Endodermal cell (in vitro differentiated cells): Measurements from ENCODE around the gene LRP11. TPM values are rescaled to one million over a fixed set of nuclear protein-coding genes. Genes with fewer than 3 reads are reported as not detected.

ENCODE experiments used
- DNase-seq: peaks from one replicate; pipeline ENCODE4 v3.0.0-alpha.2; 2017
- H3K27ac ChIP-seq: 2 replicates; pipeline ENCODE4 v1.5.1; 2013; ENCODE audit warnings: mild to moderate bottlenecking, low read depth, low read length, moderate library complexity
- H3K27me3 ChIP-seq: 2 replicates; pipeline ENCODE4 v1.6.1; 2013; ENCODE audit warnings: mild to moderate bottlenecking, low read length, moderate library complexity; ENCODE audit not compliant: insufficient read depth, control insufficient read depth, poor library complexity, severe bottlenecking
- H3K36me3 ChIP-seq: 2 replicates; pipeline ENCODE4 v1.7.0; 2013; ENCODE audit warnings: mild to moderate bottlenecking, low read length, moderate library complexity; ENCODE audit not compliant: control insufficient read depth, insufficient read depth
- H3K4me1 ChIP-seq: one replicate; pipeline ENCODE4 v1.7.0; 2013; ENCODE audit warnings: low read length; ENCODE audit not compliant: control insufficient read depth, insufficient read depth
- H3K4me3 ChIP-seq: 2 replicates; pipeline ENCODE4 v1.5.1; 2013; ENCODE audit warnings: mild to moderate bottlenecking, low read length, moderate library complexity
- H3K9ac ChIP-seq: 2 replicates; pipeline ENCODE4 v1.6.1; 2013; ENCODE audit warnings: mild to moderate bottlenecking, low read length, moderate library complexity; ENCODE audit not compliant: poor library complexity, severe bottlenecking; ENCODE audit errors: extremely low read depth
- H3K9me3 ChIP-seq: 2 replicates; pipeline ENCODE4 v1.6.1; 2013; ENCODE audit warnings: mild to moderate bottlenecking, low read length, moderate library complexity; ENCODE audit not compliant: control insufficient read depth
- H3K27ac Mint-ChIP-seq: 2 replicates; pipeline ENCODE4 v1.8.0; 2020; ENCODE audit warnings: mixed read lengths
- H3K27me3 Mint-ChIP-seq: 2 replicates; pipeline ENCODE4 v1.8.0; 2021; ENCODE audit warnings: mild to moderate bottlenecking, mixed read lengths; ENCODE audit not compliant: insufficient read depth
- H3K36me3 Mint-ChIP-seq: 2 replicates; pipeline ENCODE4 v1.8.0; 2020; ENCODE audit warnings: low read depth, mixed read lengths
- H3K4me1 Mint-ChIP-seq: 2 replicates; pipeline ENCODE4 v1.8.0; 2020; ENCODE audit warnings: mixed read lengths
- H3K4me3 Mint-ChIP-seq: 2 replicates; pipeline ENCODE4 v1.8.0; 2020; ENCODE audit warnings: mild to moderate bottlenecking, moderate library complexity, mixed read lengths
- H3K9me3 Mint-ChIP-seq: 2 replicates; pipeline ENCODE4 v1.8.0; 2020; ENCODE audit warnings: mild to moderate bottlenecking, mixed read lengths
- WGBS, 2 experiments: methylation state at CpG; one replicate each; pipeline versions ENCODE4 v1.1.5 to v1.1.7; 2013; ENCODE audit warnings: missing lambda C conversion rate in 2 of 2, mixed read lengths in 1 of 2; ENCODE audit not compliant: insufficient coverage in 1 of 2, insufficient read length in 1 of 2; 5-methylcytosine and 5-hydroxymethylcytosine counted together
- total RNA-seq, 2 donors: library from RNA; stranded (reverse); fragmentation: NEBNext Ultra II Directional in 1 of 2; extraction: Animal tissue kit (Norgen Biotek cat#: 25700) in 1 of 2; gene quantifications; 2 replicates in 1 of 2; 3 replicates in 1 of 2; pipeline ENCODE4 v1.2.1, GENCODE V29; 2021
- TF ChIP-seq, protein P1 (sequence below): fragments of 200-600 bp; sonication (generic); conservative IDR thresholded peaks from 2 replicates; pipeline ENCODE4 v1.5.0; 2021; ENCODE audit warnings: antibody characterized with exemption, mild to moderate bottlenecking

LRP11 gene
- total RNA-seq, 2 donors from 2014 or later: 3.6 to 6.0 TPM

DNA sequence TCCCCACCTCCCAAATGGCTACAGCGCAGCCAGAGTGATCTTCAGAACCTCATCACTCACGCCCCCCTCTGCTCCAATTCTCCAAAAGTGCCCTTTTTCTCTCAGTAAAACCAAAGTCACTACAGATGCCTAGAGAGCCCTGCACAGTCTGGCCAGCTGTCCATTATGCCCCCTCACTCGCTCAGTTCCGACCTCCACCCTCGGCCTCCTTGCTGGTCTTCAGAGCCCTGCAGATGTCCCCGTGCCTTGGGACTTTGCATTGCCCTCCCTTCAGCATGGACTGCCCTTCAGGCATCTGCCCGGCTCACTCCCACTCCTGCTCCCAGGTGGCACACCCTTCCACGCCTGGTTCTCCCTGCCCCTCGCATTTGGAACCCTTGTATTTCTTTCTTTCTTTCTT lies 34.8 kb upstream of the LRP11 start:
- H3K27me3 Mint-ChIP-seq: peaks cover 28% of the 10 kb centered on the region
- no peak overlapping the region for H3K4me3 Mint-ChIP-seq
- no peaks in the 10 kb centered on the region for H3K36me3 Mint-ChIP-seq
- Histone ChIP-seq H3K27me3 (peaks cover 7% of the 10 kb centered on the region), H3K9ac (no peak overlapping the region), H3K4me1 (no peaks in the 10 kb centered on the region), H3K4me3 (no peak overlapping the region), H3K9me3 (no peaks in the 10 kb centered on the region), H3K36me3 (no peaks in the 10 kb centered on the region), H3K27ac (no peak overlapping the region)
- DNase-seq: peak; percentile 21
- 89 to 91% methylated on average over 4 to 9 of the region's 9 CpGs for WGBS, 2 experiments
- peaks cover 11% of the 10 kb centered on the region for H3K4me1 Mint-ChIP-seq
- H3K9me3 Mint-ChIP-seq: no peaks in the 10 kb centered on the region
- H3K27ac Mint-ChIP-seq: no peak overlapping the region
- TF ChIP-seq, protein P1, sequence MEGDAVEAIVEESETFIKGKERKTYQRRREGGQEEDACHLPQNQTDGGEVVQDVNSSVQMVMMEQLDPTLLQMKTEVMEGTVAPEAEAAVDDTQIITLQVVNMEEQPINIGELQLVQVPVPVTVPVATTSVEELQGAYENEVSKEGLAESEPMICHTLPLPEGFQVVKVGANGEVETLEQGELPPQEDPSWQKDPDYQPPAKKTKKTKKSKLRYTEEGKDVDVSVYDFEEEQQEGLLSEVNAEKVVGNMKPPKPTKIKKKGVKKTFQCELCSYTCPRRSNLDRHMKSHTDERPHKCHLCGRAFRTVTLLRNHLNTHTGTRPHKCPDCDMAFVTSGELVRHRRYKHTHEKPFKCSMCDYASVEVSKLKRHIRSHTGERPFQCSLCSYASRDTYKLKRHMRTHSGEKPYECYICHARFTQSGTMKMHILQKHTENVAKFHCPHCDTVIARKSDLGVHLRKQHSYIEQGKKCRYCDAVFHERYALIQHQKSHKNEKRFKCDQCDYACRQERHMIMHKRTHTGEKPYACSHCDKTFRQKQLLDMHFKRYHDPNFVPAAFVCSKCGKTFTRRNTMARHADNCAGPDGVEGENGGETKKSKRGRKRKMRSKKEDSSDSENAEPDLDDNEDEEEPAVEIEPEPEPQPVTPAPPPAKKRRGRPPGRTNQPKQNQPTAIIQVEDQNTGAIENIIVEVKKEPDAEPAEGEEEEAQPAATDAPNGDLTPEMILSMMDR: no peak

DNA sequence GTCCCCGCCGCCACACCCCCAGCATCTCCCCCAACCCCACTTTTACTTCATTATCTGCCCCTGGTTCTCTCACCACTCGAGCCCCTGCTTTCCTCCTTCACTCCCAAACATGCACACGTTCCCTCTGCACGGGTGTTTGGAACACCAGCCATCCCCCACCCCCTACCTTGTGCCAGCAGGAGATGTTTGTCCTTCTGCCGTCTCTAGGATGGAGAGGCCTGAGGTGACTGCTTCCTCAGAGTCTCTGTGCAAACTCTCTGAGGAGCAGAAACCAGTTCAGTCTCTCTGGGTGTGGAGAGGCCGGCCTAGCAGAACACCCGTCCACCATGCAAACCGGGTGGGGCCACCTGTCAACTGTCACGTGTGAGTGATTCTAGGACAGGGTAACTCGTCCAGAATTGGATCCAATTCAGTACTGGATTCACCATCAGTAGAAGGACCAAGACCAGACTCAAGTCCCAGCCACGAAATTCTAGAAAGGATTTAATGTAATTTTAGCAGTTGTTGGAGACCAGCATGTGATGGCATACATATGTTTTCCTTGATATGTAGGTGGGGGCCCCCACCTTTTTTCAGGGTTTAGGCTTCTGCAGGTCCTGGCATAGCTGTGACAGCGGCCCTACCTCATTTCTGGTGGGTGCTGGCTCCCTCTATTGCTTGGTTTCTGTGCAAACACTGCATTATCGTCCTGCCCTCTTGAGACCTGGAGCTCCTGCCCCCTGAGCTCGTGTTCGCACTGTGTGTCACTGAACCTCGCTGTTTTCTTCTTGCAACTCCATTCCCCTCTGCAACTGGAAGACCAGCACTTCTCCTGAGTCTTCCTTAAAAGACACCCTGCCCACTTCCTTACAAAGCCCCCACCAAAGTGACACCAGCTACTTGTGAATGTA lies 33.9 kb upstream of the LRP11 start, which contains the start of gene RAET1E:
RAET1E (minus strand) TSS at position 259 of the 890 bp plus-strand sequence. CDS start 7,212 bp downstream, outside the sequence.
- TF ChIP-seq, protein P1: peak; percentile 21
- Histone ChIP-seq H3K36me3 (no peaks in the 10 kb centered on the region), H3K27me3 (peaks cover 7% of the 10 kb centered on the region), H3K9ac (no peak within 1 kb of the TSS), H3K4me3 (no peak within 1 kb of the TSS), H3K27ac (no peak within 1 kb of the TSS), H3K9me3 (no peaks in the 10 kb centered on the region), H3K4me1 (no peaks in the 10 kb centered on the region)
- peaks cover 36% of the 10 kb centered on the region for H3K27me3 Mint-ChIP-seq
- H3K4me1 Mint-ChIP-seq: peaks cover 8% of the 10 kb centered on the region
- peak; percentile 42 for DNase-seq
- no peak within 1 kb of the TSS for H3K4me3 Mint-ChIP-seq
- 71 to 79% methylated on average over 9 to 17 of the region's 17 CpGs for WGBS, 2 experiments
- no peaks in the 10 kb centered on the region for H3K9me3 Mint-ChIP-seq
- no peaks in the 10 kb centered on the region for H3K36me3 Mint-ChIP-seq
- H3K27ac Mint-ChIP-seq: no peak within 1 kb of the TSS

DNA sequence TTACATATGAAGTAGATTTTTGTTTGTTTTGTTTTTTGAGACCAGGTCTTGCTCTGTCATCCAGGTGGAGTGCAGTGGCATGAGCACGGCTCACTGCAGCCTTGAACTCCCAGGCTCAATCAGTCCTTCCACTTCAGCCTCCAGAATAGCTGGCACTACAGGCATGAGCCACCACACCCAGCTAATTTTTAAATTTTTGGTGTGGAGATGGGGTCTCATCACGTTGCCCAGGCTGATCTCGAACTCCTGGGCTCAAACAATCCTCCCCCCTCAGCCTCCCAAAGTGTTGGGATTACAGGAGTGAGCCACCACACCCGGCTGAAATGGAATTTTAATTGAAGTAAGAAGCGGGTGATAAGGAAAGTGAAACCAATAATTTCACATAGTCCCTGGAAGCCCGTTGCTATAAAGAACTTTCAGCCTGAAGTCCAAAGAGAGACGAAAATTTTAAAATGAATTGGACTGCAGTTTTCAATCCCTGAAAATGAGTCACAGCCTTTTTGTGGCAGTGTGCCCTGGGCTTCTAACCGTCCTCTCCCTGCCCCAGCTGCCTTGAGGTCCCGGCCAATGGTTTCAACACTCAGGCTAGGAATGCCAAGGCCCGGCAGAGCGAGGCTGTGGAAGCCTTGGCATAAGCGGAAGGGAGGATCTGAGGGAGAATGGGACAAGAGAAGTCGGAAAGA lies 33.0 kb upstream of the LRP11 start:
- no peaks in the 10 kb centered on the region for H3K36me3 Mint-ChIP-seq
- H3K4me1 Mint-ChIP-seq: peaks cover 8% of the 10 kb centered on the region
- TF ChIP-seq, protein P1: no peak
- 88 to 90% methylated on average over 6 to 13 of the region's 13 CpGs for WGBS, 2 experiments
- no peak overlapping the region for H3K27ac ChIP-seq
- no peaks in the 10 kb centered on the region for H3K9me3 Mint-ChIP-seq
- no peak overlapping the region for H3K27ac Mint-ChIP-seq
- no peak overlapping the region for H3K4me3 ChIP-seq
- no peaks in the 10 kb centered on the region for H3K36me3 ChIP-seq
- peaks cover 7% of the 10 kb centered on the region for H3K27me3 ChIP-seq
- H3K9me3 ChIP-seq: no peaks in the 10 kb centered on the region
- no peak overlapping the region for H3K4me3 Mint-ChIP-seq
- H3K4me1 ChIP-seq: no peaks in the 10 kb centered on the region
- peaks cover 45% of the 10 kb centered on the region for H3K27me3 Mint-ChIP-seq
- no peak overlapping the region for H3K9ac ChIP-seq
- DNase-seq: no peak
